ENCODE data around the gene CTBP1.

GRCh38 chr4:1218634-1219565 is 30.0 kb downstream of the CTBP1 start:
- TF ChIP-seq CTCF (conservative IDR thresholded peaks at IDR 0.05; ENCODE audit: low read depth in 2 of 2) = no peak
- TF ChIP-seq EZH2phosphoT487 (IDR thresholded peaks at IDR 0.05; ENCODE audit: unreplicated experiment) = no peak
- TF ChIP-seq REST (IDR thresholded peaks at IDR 0.05; ENCODE audit: unreplicated experiment) = no peak
- TF ChIP-seq CREB1 (CRISPR knock-in tag; IDR thresholded peaks at IDR 0.05; ENCODE audit: low read depth) = no peak
- no peak for TF ChIP-seq STAT1 (IDR thresholded peaks at IDR 0.05; ENCODE audit: unreplicated experiment)
- TF ChIP-seq POLR2AphosphoS5 (IDR thresholded peaks at IDR 0.05; ENCODE audit: low read depth) = no peak
- no peak for TF ChIP-seq EZH2 (IDR thresholded peaks at IDR 0.05; ENCODE audit: low read depth, unreplicated experiment)

Data from GM23338 (cell line).